Measurements from ENCODE around the gene SNX10. TPM values are rescaled to one million over a fixed set of nuclear protein-coding genes. Genes with fewer than 3 reads are reported as not detected.
A peak's percentile ranks its signal among the peaks of the same experiment; 100 is the strongest.

Gene SNX10
- total and polyA plus RNA-seq, 2 donors = 15.9 TPM

- Histone ChIP-seq H3K27ac (ENCODE audit: low read depth in 1 of 2, low read length in 1 of 2) (no peak overlapping the region), H3K4me1 (ENCODE audit: control insufficient read depth in 2 of 2, insufficient read depth in 2 of 2, low read length in 2 of 2) (peaks cover 0 to 13% of the 10 kb centered on the region in 2 donors), H3K9me3 (ENCODE audit: control insufficient read depth in 2 of 2, insufficient read depth in 1 of 2, low read length in 1 of 2) (no peaks in the 10 kb centered on the region), H3K4me3 (ENCODE audit: low read length in 2 of 2) (no peak overlapping the region), H3K27me3 (ENCODE audit: control insufficient read depth in 2 of 2, insufficient read depth in 1 of 2, low read length in 1 of 2) (no peaks in the 10 kb centered on the region), H3K36me3 (ENCODE audit: control insufficient read depth in 2 of 2, insufficient read depth in 2 of 2, low read length in 1 of 2) (peaks cover 10 to 18% of the 10 kb centered on the region in 2 donors)
- DNase-seq (ENCODE audit: low read depth in 6 of 9, low spot score in 9 of 9) = no peak
- WGBS = 98% methylated on average over 6 of the region's 6 CpGs
Measured at GRCh38 chr7:26367219-26367711, 75.6 kb downstream of the SNX10 start.

- WGBS = 72% methylated on average over 2 of the region's 2 CpGs
- peaks cover 0 to 13% of the 10 kb centered on the region in 2 donors for H3K4me1 ChIP-seq (ENCODE audit: control insufficient read depth in 2 of 2, insufficient read depth in 2 of 2, low read length in 2 of 2)
- peak in 1 of 9 donors; percentile 18 for DNase-seq (ENCODE audit: low read depth in 6 of 9, low spot score in 9 of 9)
- peaks cover 10 to 19% of the 10 kb centered on the region in 2 donors for H3K36me3 ChIP-seq (ENCODE audit: control insufficient read depth in 2 of 2, insufficient read depth in 2 of 2, low read length in 1 of 2)
- H3K27me3 ChIP-seq (ENCODE audit: control insufficient read depth in 2 of 2, insufficient read depth in 1 of 2, low read length in 1 of 2) = no peaks in the 10 kb centered on the region
- no peak overlapping the region for H3K27ac ChIP-seq (ENCODE audit: low read depth in 1 of 2, low read length in 1 of 2)
- no peak overlapping the region for H3K4me3 ChIP-seq (ENCODE audit: low read length in 2 of 2)
- H3K9me3 ChIP-seq (ENCODE audit: control insufficient read depth in 2 of 2, insufficient read depth in 1 of 2, low read length in 1 of 2) = no peaks in the 10 kb centered on the region
Measured at GRCh38 chr7:26368542-26368941, 76.9 kb downstream of the SNX10 start.

GRCh38 chr7:26369593-26369992 lies 77.9 kb downstream of the SNX10 start:
- H3K9me3 ChIP-seq (ENCODE audit: control insufficient read depth in 2 of 2, insufficient read depth in 1 of 2, low read length in 1 of 2) = no peaks in the 10 kb centered on the region
- peak in 8 of 9 donors; percentile 47 to 83 (median 66) for DNase-seq (ENCODE audit: low read depth in 6 of 9, low spot score in 9 of 9)
- H3K36me3 ChIP-seq (ENCODE audit: control insufficient read depth in 2 of 2, insufficient read depth in 2 of 2, low read length in 1 of 2) = peaks cover 10 to 19% of the 10 kb centered on the region in 2 donors
- H3K4me1 ChIP-seq (ENCODE audit: control insufficient read depth in 2 of 2, insufficient read depth in 2 of 2, low read length in 2 of 2) = peaks cover 0 to 13% of the 10 kb centered on the region in 2 donors
- no peak overlapping the region for H3K27ac ChIP-seq (ENCODE audit: low read depth in 1 of 2, low read length in 1 of 2)
- H3K27me3 ChIP-seq (ENCODE audit: control insufficient read depth in 2 of 2, insufficient read depth in 1 of 2, low read length in 1 of 2) = no peaks in the 10 kb centered on the region
- H3K4me3 ChIP-seq (ENCODE audit: low read length in 2 of 2) = no peak overlapping the region
- WGBS = 3% methylated on average over 4 of the region's 4 CpGs

- peaks cover 0 to 11% of the 10 kb centered on the region in 2 donors for H3K4me1 ChIP-seq (ENCODE audit: control insufficient read depth in 2 of 2, insufficient read depth in 2 of 2, low read length in 2 of 2)
- peaks cover 9 to 19% of the 10 kb centered on the region in 2 donors for H3K36me3 ChIP-seq (ENCODE audit: control insufficient read depth in 2 of 2, insufficient read depth in 2 of 2, low read length in 1 of 2)
- DNase-seq (ENCODE audit: low read depth in 6 of 9, low spot score in 9 of 9) = peak in 6 of 9 donors; percentile 13 to 63 (median 28)
- no peak overlapping the region for H3K27ac ChIP-seq (ENCODE audit: low read depth in 1 of 2, low read length in 1 of 2)
- H3K4me3 ChIP-seq (ENCODE audit: low read length in 2 of 2) = no peak overlapping the region
- H3K27me3 ChIP-seq (ENCODE audit: control insufficient read depth in 2 of 2, insufficient read depth in 1 of 2, low read length in 1 of 2) = no peaks in the 10 kb centered on the region
- 21% methylated on average over 5 of the region's 5 CpGs for WGBS
- no peaks in the 10 kb centered on the region for H3K9me3 ChIP-seq (ENCODE audit: control insufficient read depth in 2 of 2, insufficient read depth in 1 of 2, low read length in 1 of 2)
Measured at GRCh38 chr7:26370011-26370410, 78.3 kb downstream of the SNX10 start.

- Histone ChIP-seq H3K4me3 (ENCODE audit: low read length in 2 of 2) (no peak overlapping the region), H3K9me3 (ENCODE audit: control insufficient read depth in 2 of 2, insufficient read depth in 1 of 2, low read length in 1 of 2) (no peaks in the 10 kb centered on the region), H3K27me3 (ENCODE audit: control insufficient read depth in 2 of 2, insufficient read depth in 1 of 2, low read length in 1 of 2) (peaks cover 2 to 16% of the 10 kb centered on the region in 2 donors), H3K36me3 (ENCODE audit: control insufficient read depth in 2 of 2, insufficient read depth in 2 of 2, low read length in 1 of 2) (peaks cover 4 to 8% of the 10 kb centered on the region in 2 donors), H3K27ac (ENCODE audit: low read depth in 1 of 2, low read length in 1 of 2) (no peak overlapping the region), H3K4me1 (ENCODE audit: control insufficient read depth in 2 of 2, insufficient read depth in 2 of 2, low read length in 2 of 2) (peaks cover 4 to 18% of the 10 kb centered on the region in 2 donors)
- DNase-seq (ENCODE audit: low read depth in 6 of 9, low spot score in 9 of 9) = no peak
- 48% methylated on average over 3 of the region's 3 CpGs for WGBS
Measured at GRCh38 chr7:26372249-26372648, 80.6 kb downstream of the SNX10 start.

- WGBS = 35% methylated on average over 2 of the region's 2 CpGs
- DNase-seq (ENCODE audit: low read depth in 6 of 9, low spot score in 9 of 9) = no peak
- Histone ChIP-seq H3K36me3 (ENCODE audit: control insufficient read depth in 2 of 2, insufficient read depth in 2 of 2, low read length in 1 of 2) (peaks cover 0 to 3% of the 10 kb centered on the region in 2 donors), H3K4me3 (ENCODE audit: low read length in 2 of 2) (no peak overlapping the region), H3K27ac (ENCODE audit: low read depth in 1 of 2, low read length in 1 of 2) (no peak overlapping the region), H3K27me3 (ENCODE audit: control insufficient read depth in 2 of 2, insufficient read depth in 1 of 2, low read length in 1 of 2) (peaks cover 2 to 17% of the 10 kb centered on the region in 2 donors), H3K9me3 (ENCODE audit: control insufficient read depth in 2 of 2, insufficient read depth in 1 of 2, low read length in 1 of 2) (no peaks in the 10 kb centered on the region), H3K4me1 (ENCODE audit: control insufficient read depth in 2 of 2, insufficient read depth in 2 of 2, low read length in 2 of 2) (peaks cover 4 to 19% of the 10 kb centered on the region in 2 donors)
Measured at GRCh38 chr7:26372704-26373103, 81.0 kb downstream of the SNX10 start.

- DNase-seq (ENCODE audit: low read depth in 6 of 9, low spot score in 9 of 9) = no peak
- H3K4me3 ChIP-seq (ENCODE audit: low read length in 2 of 2) = no peak overlapping the region
- 73% methylated on average over 6 of the region's 6 CpGs for WGBS
- H3K27me3 ChIP-seq (ENCODE audit: control insufficient read depth in 2 of 2, insufficient read depth in 1 of 2, low read length in 1 of 2) = peaks cover 2 to 17% of the 10 kb centered on the region in 2 donors
- peaks cover 4 to 14% of the 10 kb centered on the region in 2 donors for H3K4me1 ChIP-seq (ENCODE audit: control insufficient read depth in 2 of 2, insufficient read depth in 2 of 2, low read length in 2 of 2)
- peaks cover 0 to 3% of the 10 kb centered on the region in 2 donors for H3K36me3 ChIP-seq (ENCODE audit: control insufficient read depth in 2 of 2, insufficient read depth in 2 of 2, low read length in 1 of 2)
- no peaks in the 10 kb centered on the region for H3K9me3 ChIP-seq (ENCODE audit: control insufficient read depth in 2 of 2, insufficient read depth in 1 of 2, low read length in 1 of 2)
- H3K27ac ChIP-seq (ENCODE audit: low read depth in 1 of 2, low read length in 1 of 2) = no peak overlapping the region
Measured at GRCh38 chr7:26374647-26375373, 83.1 kb downstream of the SNX10 start.

- DNase-seq (ENCODE audit: low read depth in 6 of 9, low spot score in 9 of 9) = peak in 4 of 9 donors; percentile 2 to 64 (median 32)
- H3K27ac ChIP-seq (ENCODE audit: low read depth in 1 of 2, low read length in 1 of 2) = no peak overlapping the region
- peak overlapping the region; percentile 29 to 54 for H3K4me3 ChIP-seq (ENCODE audit: low read length in 2 of 2)
- H3K27me3 ChIP-seq (ENCODE audit: control insufficient read depth in 2 of 2, insufficient read depth in 1 of 2, low read length in 1 of 2) = peaks cover 2 to 17% of the 10 kb centered on the region in 2 donors
- WGBS = 9% methylated on average over 14 of the region's 14 CpGs
- H3K9me3 ChIP-seq (ENCODE audit: control insufficient read depth in 2 of 2, insufficient read depth in 1 of 2, low read length in 1 of 2) = no peaks in the 10 kb centered on the region
- H3K36me3 ChIP-seq (ENCODE audit: control insufficient read depth in 2 of 2, insufficient read depth in 2 of 2, low read length in 1 of 2) = peaks cover 0 to 3% of the 10 kb centered on the region in 2 donors
- peaks cover 4 to 9% of the 10 kb centered on the region in 2 donors for H3K4me1 ChIP-seq (ENCODE audit: control insufficient read depth in 2 of 2, insufficient read depth in 2 of 2, low read length in 2 of 2)
Measured at GRCh38 chr7:26375726-26376174, 84.1 kb downstream of the SNX10 start.

Measured in thymus (tissue), 11 donors.